GM12878 (cell line): ENCODE data around the gene CAMK2A. TPM values are rescaled to one million over a fixed set of nuclear protein-coding genes. Genes with fewer than 3 reads are reported as not detected.

Source experiments
- ATAC-seq: fragments of 200-7000 bp; cut with Tn5 transposase; 3 replicates; pipeline ENCODE4 v1.9.1; 2020; ENCODE audit warnings: mild to moderate bottlenecking, moderate library complexity
- BruUV-seq: library from RNA; stranded (reverse); fragments of 400-500 nt; replicated peaks from 2 replicates; lab custom pipeline; 2021; lab: Mats Ljungman, UMichigan
- CTCF ChIA-PET: fragments of 300-600 bp; sonication (Branson Sonifier 250); formaldehyde crosslinking; extraction: SDS; loops from one replicate; lab custom pipeline; 2021; ENCODE audit warnings: inconsistent platforms; lab: Yijun Ruan, JAX
- POLR2A ChIA-PET: fragments of 350-600 bp; formaldehyde crosslinking; extraction: SDS; loops from one replicate; lab custom pipeline; 2021; ENCODE audit warnings: inconsistent platforms; lab: Charles Lee
- RAD21 ChIA-PET: fragments of 300-600 bp; sonication (Branson Sonifier 250); formaldehyde crosslinking; loops from one replicate; lab custom pipeline; 2023; ENCODE audit warnings: antibody characterized with exemption; ENCODE audit not compliant: unreplicated experiment; lab: Charles Lee
- SMC1A ChIA-PET: fragments of 300-600 bp; sonication (Branson Sonifier 250); formaldehyde crosslinking; loops from one replicate; lab custom pipeline; 2023; ENCODE audit not compliant: unreplicated experiment, uncharacterized antibody; lab: Charles Lee
- DNase-seq: peaks from one replicate; pipeline ENCODE4 v3.0.0-alpha.2; 2011; ENCODE audit warnings: low read depth, low spot score
- FAIRE-seq: peaks from 3 replicates; lab custom pipeline; 2011; peaks lifted over from hg19 to GRCh38; lab: Jason Lieb, UNC
- H2AFZ ChIP-seq: 2 replicates; pipeline ENCODE4 v1.6.0; 2011; ENCODE audit warnings: low read depth, low read length, control low read depth; ENCODE audit not compliant: control insufficient read depth
- H3K27ac ChIP-seq: 2 replicates; pipeline ENCODE4 v1.5.1; 2011; ENCODE audit warnings: control low read depth; ENCODE audit not compliant: control insufficient read depth, insufficient read depth
- H3K27me3 ChIP-seq, 2 experiments: replicated peaks in 1 of 2; 2 replicates each; pipeline versions ENCODE4 v1.6.0 to v1.6.1; 2011; ENCODE audit warnings: low read length in 1 of 2; ENCODE audit not compliant: control insufficient read depth in 2 of 2, insufficient read depth in 2 of 2
- H3K36me3 ChIP-seq, 2 experiments: 2 replicates each; pipeline ENCODE4 v1.5.1; 2011; ENCODE audit warnings: low read length in 1 of 2; ENCODE audit not compliant: control insufficient read depth in 2 of 2, insufficient read depth in 2 of 2
- H3K4me1 ChIP-seq: 2 replicates; pipeline ENCODE4 v1.6.1; 2011; ENCODE audit warnings: mild to moderate bottlenecking, low read length, moderate library complexity, mixed read lengths; ENCODE audit not compliant: control insufficient read depth, insufficient read depth
- H3K4me2 ChIP-seq: 2 replicates; pipeline ENCODE4 v1.6.0; 2011; ENCODE audit warnings: control low read depth; ENCODE audit not compliant: control insufficient read depth, insufficient read depth
- H3K4me3 ChIP-seq: fragments of 200-600 bp; sonication (generic); 2 replicates; pipeline ENCODE4 v1.5.1; 2016
- H3K79me2 ChIP-seq: 2 replicates; pipeline ENCODE4 v1.6.0; 2011; ENCODE audit warnings: low read length; ENCODE audit not compliant: control insufficient read depth, insufficient read depth
- H3K9ac ChIP-seq: 2 replicates; pipeline ENCODE4 v1.8.0; 2011; ENCODE audit warnings: low read length, control low read depth, mixed read lengths; ENCODE audit not compliant: control insufficient read depth, insufficient read depth
- H3K9me3 ChIP-seq: replicated peaks from 3 replicates; pipeline ENCODE4 v1.5.1; 2011; ENCODE audit warnings: mild to moderate bottlenecking, low read length; ENCODE audit not compliant: control insufficient read depth, insufficient read depth
- H4K20me1 ChIP-seq: 2 replicates; pipeline ENCODE4 v1.6.0; 2011; ENCODE audit not compliant: control insufficient read depth, insufficient read depth
- ETV6 ChIP-seq, 2 experiments: fragments of 450-650 bp in 1 of 2; IDR thresholded peaks in 1 of 2; conservative IDR thresholded peaks in 1 of 2; 2 replicates each; pipeline ENCODE4 v1.6.1; 2014; ENCODE audit warnings: antibody characterized with exemption in 1 of 2, borderline replicate concordance in 1 of 2, low read depth in 1 of 2, mild to moderate bottlenecking in 1 of 2, moderate library complexity in 1 of 2
- MTA3 ChIP-seq: IDR thresholded peaks from 2 replicates; pipeline ENCODE4 v1.6.1; 2012; ENCODE audit warnings: low read length, inconsistent platforms, borderline replicate concordance
- NFYB ChIP-seq: IDR thresholded peaks from 2 replicates; pipeline ENCODE4 v1.6.1; 2011; ENCODE audit warnings: low read depth, mild to moderate bottlenecking, low read length, improper control_type of control experiment, moderate library complexity; ENCODE audit not compliant: insufficient read depth
- PML ChIP-seq: IDR thresholded peaks from 2 replicates; pipeline ENCODE4 v1.6.1; 2012; ENCODE audit warnings: low read length, inconsistent platforms
- RB1 ChIP-seq: fragments of 450-650 bp; formaldehyde crosslinking; IDR thresholded peaks from 2 replicates; pipeline ENCODE4 v1.6.1; 2017; ENCODE audit warnings: mild to moderate bottlenecking, borderline replicate concordance
- SIX5 ChIP-seq: IDR thresholded peaks from 2 replicates; pipeline ENCODE4 v1.6.1; 2011; ENCODE audit warnings: mild to moderate bottlenecking, low read depth, low read length, moderate library complexity; ENCODE audit not compliant: severe bottlenecking
- SMAD1 ChIP-seq: fragments of 450-650 bp; IDR thresholded peaks from 2 replicates; pipeline ENCODE4 v1.6.1; 2018; ENCODE audit warnings: mild to moderate bottlenecking, low read depth; ENCODE audit not compliant: partially characterized antibody
- WGBS: methylation state at CpG from one replicate; pipeline ENCODE4 v1.1.6; 2016; ENCODE audit warnings: low lambda C conversion rate; ENCODE audit not compliant: insufficient replicate concordance, insufficient coverage; ENCODE audit errors: missing lambda C conversion rate; 5-methylcytosine and 5-hydroxymethylcytosine counted together
- in situ Hi-C: fragments of 300-500 bp; cut with MboI; formaldehyde crosslinking; loops from 9 replicates; pipeline ENCODE4 v1.14.3; 2018; ENCODE audit warnings: mixed read lengths
- intact Hi-C: fragments of 100-400 bp; cut with micrococcal nuclease; formaldehyde crosslinking; loops from one replicate; pipeline ENCODE4 v1.14.2; 2022; ENCODE audit not compliant: unreplicated experiment
- polyA plus RNA-seq, 11 experiments: library from polyadenylated mRNA; depleted of rRNA in 4 of 11; unstranded in 6 of 11; stranded (reverse) in 5 of 11; fragments of >200 nt; fragmentation: Nextera tagmentation in 4 of 11; fragmentation: Illumina TruSeq in 1 of 11; extraction: Ambion mirVana in 4 of 11; extraction: Trizol in 1 of 11; gene quantifications; 1 replicate in 1 of 11; 2 replicates in 10 of 11; pipeline versions ENCODE4 v1.2.1 to v1.2.3, GENCODE V29; 2011 to 2016; ENCODE audit warnings: inconsistent platforms in 2 of 11, missing spikeins in 2 of 11, low read depth in 1 of 11
- total RNA-seq, 4 experiments: library from RNA; depleted of rRNA in 3 of 4; stranded (reverse); fragments of >200 nt in 3 of 4; fragmentation: Illumina TruSeq in 1 of 4; extraction: Trizol in 1 of 4; gene quantifications; 2 replicates each; pipeline versions ENCODE4 v1.2.1 to v1.2.3, GENCODE V29; 2013 to 2021

The CAMK2A gene
- total and polyA plus RNA-seq, 10 of the 15 experiments (the other 5 are each of a cell fraction or from before 2014, with no cell fraction given): 0.11 TPM; not detected in 9

DNA sequence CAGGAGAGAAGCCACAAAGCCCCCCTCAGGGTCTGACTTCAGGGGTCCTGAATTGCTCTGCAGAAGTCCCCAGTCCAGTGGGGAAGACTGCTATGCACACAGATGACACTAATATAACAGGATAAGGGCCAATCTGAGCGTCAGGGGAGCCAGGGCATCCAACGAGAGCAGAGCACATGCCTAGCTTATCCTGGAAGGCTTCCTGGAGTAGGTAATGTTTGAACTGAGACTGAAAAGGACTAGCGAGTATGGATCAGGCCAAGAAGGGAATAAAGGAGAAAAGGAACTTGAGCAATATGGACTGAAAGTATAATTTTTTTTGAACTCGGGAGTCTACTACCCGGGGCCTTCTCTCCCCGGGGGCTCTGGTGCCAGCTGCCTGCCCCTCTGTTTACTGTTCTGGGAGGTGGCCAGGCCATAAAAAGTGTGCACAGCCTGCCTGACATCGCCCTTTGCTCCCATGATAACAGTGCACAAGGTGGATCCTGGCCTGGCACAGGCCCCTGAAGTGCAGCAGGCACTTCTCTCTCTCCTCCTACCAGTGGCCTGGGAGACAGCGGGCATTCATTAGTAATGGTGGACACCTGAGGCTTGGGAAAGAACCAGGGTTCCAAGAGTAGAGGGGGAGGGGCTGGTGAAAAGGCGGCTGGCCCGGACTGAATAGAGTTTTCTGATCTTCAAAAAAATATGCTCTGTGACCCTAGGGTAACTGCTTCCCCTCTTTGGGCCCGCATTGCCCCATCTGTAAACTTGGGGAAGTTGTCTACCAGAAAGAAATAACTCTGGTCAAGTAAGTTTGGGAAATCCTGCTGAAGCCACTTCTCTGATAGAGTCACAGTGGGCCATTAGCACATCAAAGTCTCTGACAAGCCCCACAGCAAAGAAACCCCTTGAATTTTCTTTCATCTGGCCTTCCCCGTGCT is 104.3 kb downstream of the CAMK2A start:
- DNase-seq (no peak), FAIRE-seq (no peak), ATAC-seq (no peak)
- Histone ChIP-seq H3K4me1 (no peaks in the 10 kb centered on the region), H3K36me3 (no peaks in the 10 kb centered on the region), H3K27ac (no peak overlapping the region), H3K27me3 (peaks cover 0 to 1% of the 10 kb centered on the region in 2 experiments; a peak in 3 of 4 replicates), H4K20me1 (no peaks in the 10 kb centered on the region), H3K4me3 (no peak overlapping the region), H3K9ac (no peak overlapping the region), H3K4me2 (no peak overlapping the region), H2AFZ (no peak overlapping the region), H3K9me3 (no peaks in the 10 kb centered on the region), H3K79me2 (no peaks in the 10 kb centered on the region)
- intact Hi-C loops (no loop called here), in situ Hi-C loops (no loop called here)
- TF ChIP-seq RB1: no peak
- TF ChIP-seq PML: no peak
- no peak for TF ChIP-seq MTA3
- TF ChIP-seq SIX5: no peak
- no peak for TF ChIP-seq NFYB
- no peak for TF ChIP-seq ETV6 (conservative IDR thresholded peaks at IDR 0.05 in 1 of 2, IDR thresholded peaks at IDR 0.05 in 1 of 2; ENCODE audit: borderline replicate concordance in 1 of 2, low read depth in 1 of 2)
- no peak for TF ChIP-seq SMAD1
- 14% methylated on average over 12 of the region's 12 CpGs for WGBS
- RAD21 ChIA-PET: no interaction called here
- BruUV-seq: no TSS peak
- CTCF ChIA-PET: interaction anchor here (1.6 kb wide), 1 partner anchor 10 kb away, joined by 5 read pairs; no protein-coding TSS in a partner anchor
- SMC1A ChIA-PET: no interaction called here
- POLR2A ChIA-PET: no interaction called here
